ENCODE measurements around the gene PKIG.

The PKIG gene

GRCh38 chr20:44627364-44628010, 45.1 kb downstream of the PKIG start:
- WGBS, 2 donors (ENCODE audit: extremely low coverage in 2 of 2, insufficient read length in 2 of 2, insufficient replicate concordance in 1 of 2): no CpG with 5 or more reads among the region's 13 CpGs
- H4K8ac ChIP-seq (ENCODE audit: low read depth, low read length): no peak overlapping the region
- H4K91ac ChIP-seq (ENCODE audit: low read depth, low read length, poor library complexity): no peak overlapping the region
- H2AFZ ChIP-seq (ENCODE audit: low read length): no peak overlapping the region
- H2BK5ac ChIP-seq (ENCODE audit: low read length): no peak overlapping the region
- no peaks in the 10 kb centered on the region for H3K79me1 ChIP-seq (ENCODE audit: low read depth, low read length)
- H3K4me1 ChIP-seq (ENCODE audit: control insufficient read depth in 2 of 2, insufficient read depth in 1 of 2, low read depth in 1 of 2, low read length in 2 of 2): no peaks in the 10 kb centered on the region
- H3K9me3 ChIP-seq (replicated peaks in 1 of 2; ENCODE audit: control insufficient read depth in 2 of 2, insufficient read depth in 1 of 2, low read depth in 1 of 2, low read length in 2 of 2): peaks cover 7 to 21% of the 10 kb centered on the region in 2 donors
- no peak for DNase-seq (ENCODE audit: low spot score)
- H2BK15ac ChIP-seq (ENCODE audit: low read length): no peak overlapping the region
- H3K4me2 ChIP-seq (ENCODE audit: insufficient read depth, low read length, poor library complexity, severe bottlenecking): no peak overlapping the region
- H3K27ac ChIP-seq (replicated peaks; ENCODE audit: low read length): no peak overlapping the region
- no peak overlapping the region for H3K14ac ChIP-seq (ENCODE audit: low read length)
- no peak overlapping the region for H3K23ac ChIP-seq (ENCODE audit: low read depth, low read length, poor library complexity)
- H3K36me3 ChIP-seq (replicated peaks in 1 of 2; ENCODE audit: control insufficient read depth in 2 of 2, insufficient read depth in 2 of 2, low read length in 2 of 2): peaks cover 25 to 58% of the 10 kb centered on the region in 2 donors
- H3K4ac ChIP-seq (ENCODE audit: low read length): no peak overlapping the region
- H3K18ac ChIP-seq (ENCODE audit: low read length): no peak overlapping the region
- no peak overlapping the region for H2BK120ac ChIP-seq (ENCODE audit: low read depth, low read length)
- H2AK5ac ChIP-seq (ENCODE audit: low read depth, low read length): no peak overlapping the region
- H3K27me3 ChIP-seq (ENCODE audit: control insufficient read depth in 3 of 3, insufficient read depth in 3 of 3, low read depth in 1 of 3, low read length in 3 of 3): peaks cover 0 to 3% (median 0%) of the 10 kb centered on the region in 3 experiments
- H3K4me3 ChIP-seq (ENCODE audit: low read length in 2 of 2): no peak overlapping the region
- no peak overlapping the region for H2BK12ac ChIP-seq (ENCODE audit: low read length)
- peak overlapping the region; percentile 14 for H3K9ac ChIP-seq (ENCODE audit: low read depth, low read length, poor library complexity)

- no peak overlapping the region for H2BK5ac ChIP-seq (ENCODE audit: low read length)
- H3K4ac ChIP-seq (ENCODE audit: low read length): no peak overlapping the region
- no peak overlapping the region for H3K9ac ChIP-seq (ENCODE audit: low read depth, low read length, poor library complexity)
- no peak overlapping the region for H3K23ac ChIP-seq (ENCODE audit: low read depth, low read length, poor library complexity)
- no peak for DNase-seq (ENCODE audit: low spot score)
- H2BK15ac ChIP-seq (ENCODE audit: low read length): no peak overlapping the region
- H3K36me3 ChIP-seq (replicated peaks in 1 of 2; ENCODE audit: control insufficient read depth in 2 of 2, insufficient read depth in 2 of 2, low read length in 2 of 2): peaks cover 31 to 53% of the 10 kb centered on the region in 2 donors
- no peak overlapping the region for H4K91ac ChIP-seq (ENCODE audit: low read depth, low read length, poor library complexity)
- H3K27ac ChIP-seq (replicated peaks; ENCODE audit: low read length): no peak overlapping the region
- no peak overlapping the region for H2BK120ac ChIP-seq (ENCODE audit: low read depth, low read length)
- H2BK12ac ChIP-seq (ENCODE audit: low read length): no peak overlapping the region
- no peak overlapping the region for H4K8ac ChIP-seq (ENCODE audit: low read depth, low read length)
- H3K4me2 ChIP-seq (ENCODE audit: insufficient read depth, low read length, poor library complexity, severe bottlenecking): no peak overlapping the region
- WGBS, 2 donors (ENCODE audit: extremely low coverage in 2 of 2, insufficient read length in 2 of 2, insufficient replicate concordance in 1 of 2): no CpG with 5 or more reads among the region's 9 CpGs
- no peaks in the 10 kb centered on the region for H3K27me3 ChIP-seq (ENCODE audit: control insufficient read depth in 3 of 3, insufficient read depth in 3 of 3, low read depth in 1 of 3, low read length in 3 of 3)
- no peak overlapping the region for H3K18ac ChIP-seq (ENCODE audit: low read length)
- H2AK5ac ChIP-seq (ENCODE audit: low read depth, low read length): no peak overlapping the region
- H3K79me1 ChIP-seq (ENCODE audit: low read depth, low read length): no peaks in the 10 kb centered on the region
- H3K9me3 ChIP-seq (replicated peaks in 1 of 2; ENCODE audit: control insufficient read depth in 2 of 2, insufficient read depth in 1 of 2, low read depth in 1 of 2, low read length in 2 of 2): peaks cover 3 to 8% of the 10 kb centered on the region in 2 donors
- H3K4me3 ChIP-seq (ENCODE audit: low read length in 2 of 2): no peak overlapping the region
- H3K14ac ChIP-seq (ENCODE audit: low read length): no peak overlapping the region
- H2AFZ ChIP-seq (ENCODE audit: low read length): no peak overlapping the region
- H3K4me1 ChIP-seq (ENCODE audit: control insufficient read depth in 2 of 2, insufficient read depth in 1 of 2, low read depth in 1 of 2, low read length in 2 of 2): no peaks in the 10 kb centered on the region
Observed at GRCh38 chr20:44629017-44629385, 46.6 kb downstream of the PKIG start.

- no peak overlapping the region for H4K91ac ChIP-seq (ENCODE audit: low read depth, low read length, poor library complexity)
- no peak overlapping the region for H3K27ac ChIP-seq (replicated peaks; ENCODE audit: low read length)
- H3K79me1 ChIP-seq (ENCODE audit: low read depth, low read length): no peaks in the 10 kb centered on the region
- no peak overlapping the region for H2BK120ac ChIP-seq (ENCODE audit: low read depth, low read length)
- H2AK5ac ChIP-seq (ENCODE audit: low read depth, low read length): no peak overlapping the region
- H3K18ac ChIP-seq (ENCODE audit: low read length): peak overlapping the region; percentile 44
- peaks cover 26 to 52% of the 10 kb centered on the region in 2 donors for H3K36me3 ChIP-seq (replicated peaks in 1 of 2; ENCODE audit: control insufficient read depth in 2 of 2, insufficient read depth in 2 of 2, low read length in 2 of 2)
- no CpG with 5 or more reads among the region's 10 CpGs for WGBS, 2 donors (ENCODE audit: extremely low coverage in 2 of 2, insufficient read length in 2 of 2, insufficient replicate concordance in 1 of 2)
- H3K4me3 ChIP-seq (ENCODE audit: low read length in 2 of 2): no peak overlapping the region
- H2BK12ac ChIP-seq (ENCODE audit: low read length): no peak overlapping the region
- peaks cover 0 to 3% of the 10 kb centered on the region in 2 donors for H3K9me3 ChIP-seq (replicated peaks in 1 of 2; ENCODE audit: control insufficient read depth in 2 of 2, insufficient read depth in 1 of 2, low read depth in 1 of 2, low read length in 2 of 2)
- no peaks in the 10 kb centered on the region for H3K4me1 ChIP-seq (ENCODE audit: control insufficient read depth in 2 of 2, insufficient read depth in 1 of 2, low read depth in 1 of 2, low read length in 2 of 2)
- peak overlapping the region; percentile 6 for H4K8ac ChIP-seq (ENCODE audit: low read depth, low read length)
- peak overlapping the region; percentile 48 for H3K23ac ChIP-seq (ENCODE audit: low read depth, low read length, poor library complexity)
- DNase-seq (ENCODE audit: low spot score): no peak
- H3K14ac ChIP-seq (ENCODE audit: low read length): no peak overlapping the region
- H3K4ac ChIP-seq (ENCODE audit: low read length): no peak overlapping the region
- no peak overlapping the region for H2BK5ac ChIP-seq (ENCODE audit: low read length)
- H3K4me2 ChIP-seq (ENCODE audit: insufficient read depth, low read length, poor library complexity, severe bottlenecking): no peak overlapping the region
- no peaks in the 10 kb centered on the region for H3K27me3 ChIP-seq (ENCODE audit: control insufficient read depth in 3 of 3, insufficient read depth in 3 of 3, low read depth in 1 of 3, low read length in 3 of 3)
- no peak overlapping the region for H2BK15ac ChIP-seq (ENCODE audit: low read length)
- H3K9ac ChIP-seq (ENCODE audit: low read depth, low read length, poor library complexity): no peak overlapping the region
- no peak overlapping the region for H2AFZ ChIP-seq (ENCODE audit: low read length)
Observed at GRCh38 chr20:44629542-44629941, 47.2 kb downstream of the PKIG start.

GRCh38 chr20:44630297-44630696, 47.9 kb downstream of the PKIG start:
- Histone ChIP-seq H4K91ac (ENCODE audit: low read depth, low read length, poor library complexity) (no peak overlapping the region), H4K8ac (ENCODE audit: low read depth, low read length) (no peak overlapping the region), H3K79me1 (ENCODE audit: low read depth, low read length) (no peaks in the 10 kb centered on the region), H3K4me2 (ENCODE audit: insufficient read depth, low read length, poor library complexity, severe bottlenecking) (no peak overlapping the region), H2BK5ac (ENCODE audit: low read length) (no peak overlapping the region), H3K23ac (ENCODE audit: low read depth, low read length, poor library complexity) (no peak overlapping the region), H2BK120ac (ENCODE audit: low read depth, low read length) (no peak overlapping the region), H3K27me3 (ENCODE audit: control insufficient read depth in 3 of 3, insufficient read depth in 3 of 3, low read depth in 1 of 3, low read length in 3 of 3) (no peaks in the 10 kb centered on the region), H3K9me3 (replicated peaks in 1 of 2; ENCODE audit: control insufficient read depth in 2 of 2, insufficient read depth in 1 of 2, low read depth in 1 of 2, low read length in 2 of 2) (no peaks in the 10 kb centered on the region), H3K4me1 (ENCODE audit: control insufficient read depth in 2 of 2, insufficient read depth in 1 of 2, low read depth in 1 of 2, low read length in 2 of 2) (no peaks in the 10 kb centered on the region), H3K18ac (ENCODE audit: low read length) (no peak overlapping the region), H2AK5ac (ENCODE audit: low read depth, low read length) (no peak overlapping the region), H3K4me3 (ENCODE audit: low read length in 2 of 2) (no peak overlapping the region), H3K9ac (ENCODE audit: low read depth, low read length, poor library complexity) (no peak overlapping the region), H2BK15ac (ENCODE audit: low read length) (no peak overlapping the region), H3K14ac (ENCODE audit: low read length) (no peak overlapping the region), H2AFZ (ENCODE audit: low read length) (no peak overlapping the region), H3K27ac (replicated peaks; ENCODE audit: low read length) (no peak overlapping the region), H3K36me3 (replicated peaks in 1 of 2; ENCODE audit: control insufficient read depth in 2 of 2, insufficient read depth in 2 of 2, low read length in 2 of 2) (peaks cover 25 to 52% of the 10 kb centered on the region in 2 donors), H2BK12ac (ENCODE audit: low read length) (no peak overlapping the region), H3K4ac (ENCODE audit: low read length) (no peak overlapping the region)
- WGBS, 2 donors (ENCODE audit: extremely low coverage in 2 of 2, insufficient read length in 2 of 2, insufficient replicate concordance in 1 of 2): no CpG with 5 or more reads among the region's 5 CpGs
- DNase-seq (ENCODE audit: low spot score): no peak

All from neuronal stem cell (in vitro differentiated cells).